Endothelial cell (in vitro differentiated cells): ENCODE results near the gene KLHL30. TPM values are rescaled to one million over a fixed set of nuclear protein-coding genes. Genes with fewer than 3 reads are reported as not detected.

Experiments
- DNase-seq: peaks from one replicate; pipeline ENCODE4 v3.0.0; 2021; ENCODE audit warnings: low spot score
- H3K27ac Mint-ChIP-seq: one replicate; pipeline ENCODE4 v1.8.0; 2021; ENCODE audit warnings: mixed read lengths, inconsistent platforms; ENCODE audit not compliant: unreplicated experiment
- H3K27me3 Mint-ChIP-seq: one replicate; pipeline ENCODE4 v1.8.0; 2021; ENCODE audit warnings: mild to moderate bottlenecking, moderate library complexity, mixed read lengths, inconsistent platforms; ENCODE audit not compliant: unreplicated experiment
- H3K36me3 Mint-ChIP-seq: one replicate; pipeline ENCODE4 v1.8.0; 2021; ENCODE audit warnings: mild to moderate bottlenecking, low read depth, mixed read lengths, inconsistent platforms; ENCODE audit not compliant: unreplicated experiment
- H3K4me1 Mint-ChIP-seq: one replicate; pipeline ENCODE4 v1.8.0; 2021; ENCODE audit warnings: mild to moderate bottlenecking, mixed read lengths, inconsistent platforms; ENCODE audit not compliant: unreplicated experiment
- H3K4me3 Mint-ChIP-seq: one replicate; pipeline ENCODE4 v1.8.0; 2021; ENCODE audit warnings: mild to moderate bottlenecking, mixed read lengths, inconsistent platforms; ENCODE audit not compliant: unreplicated experiment
- H3K9me3 Mint-ChIP-seq: one replicate; pipeline ENCODE4 v1.8.0; 2021; ENCODE audit warnings: mixed read lengths, inconsistent platforms; ENCODE audit not compliant: unreplicated experiment
- total RNA-seq: library from RNA; stranded (reverse); fragmentation: NEBNext Ultra II Directional; extraction: Animal tissue kit (Norgen Biotek cat#: 25700); gene quantifications from one replicate; pipeline ENCODE4 v1.2.1, GENCODE V29; 2021; ENCODE audit not compliant: unreplicated experiment
- TF ChIP-seq, protein P1 (sequence below): fragments of 200-600 bp; sonication (generic); IDR thresholded peaks from one replicate; pipeline ENCODE4 v1.5.0; 2021; ENCODE audit warnings: antibody characterized with exemption; ENCODE audit not compliant: unreplicated experiment

KLHL30 gene
- total RNA-seq, 1 donor from 2014 or later: not detected

DNA sequence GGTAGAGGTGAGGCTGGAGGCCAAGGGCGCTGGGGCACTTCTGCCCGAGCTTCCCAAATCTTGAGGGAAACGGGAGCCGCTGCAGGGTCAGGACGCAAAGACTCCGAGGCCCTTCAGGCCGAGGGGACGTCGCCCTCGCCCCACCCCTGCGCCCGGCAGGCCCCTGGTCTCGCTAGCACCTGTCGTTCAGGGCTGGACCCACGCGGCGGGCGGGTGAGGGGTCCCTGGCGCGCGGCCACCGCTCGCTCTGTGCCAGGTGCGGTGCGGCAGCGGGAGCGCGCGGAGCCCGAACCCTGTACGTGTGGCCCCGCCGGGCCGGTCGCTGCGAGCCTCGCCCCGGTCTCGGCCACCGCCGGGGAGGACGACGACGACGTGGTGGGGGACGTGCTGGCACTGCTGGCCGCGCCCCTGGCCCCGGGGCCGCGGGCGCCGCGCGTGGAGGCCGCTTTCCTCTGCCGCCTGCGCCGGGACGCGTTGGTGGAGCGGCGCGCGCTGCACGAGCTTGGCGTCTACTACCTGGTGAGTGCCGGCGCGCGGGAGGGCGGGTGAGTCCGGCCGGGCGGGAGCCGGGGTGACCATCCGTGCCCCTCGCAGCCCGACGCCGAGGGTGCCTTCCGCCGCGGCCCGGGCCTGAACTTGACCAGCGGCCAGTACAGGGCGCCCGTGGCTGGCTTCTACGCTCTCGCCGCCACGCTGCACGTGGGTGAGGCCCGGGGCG is 25.2 kb downstream of the KLHL30 start:
- Mint-ChIP-seq H3K27ac (no peak overlapping the region), H3K36me3 (no peaks in the 10 kb centered on the region), H3K27me3 (peaks cover 9% of the 10 kb centered on the region), H3K4me3 (no peak overlapping the region), H3K9me3 (no peaks in the 10 kb centered on the region), H3K4me1 (no peaks in the 10 kb centered on the region)
- no peak for DNase-seq
- TF ChIP-seq, protein P1, sequence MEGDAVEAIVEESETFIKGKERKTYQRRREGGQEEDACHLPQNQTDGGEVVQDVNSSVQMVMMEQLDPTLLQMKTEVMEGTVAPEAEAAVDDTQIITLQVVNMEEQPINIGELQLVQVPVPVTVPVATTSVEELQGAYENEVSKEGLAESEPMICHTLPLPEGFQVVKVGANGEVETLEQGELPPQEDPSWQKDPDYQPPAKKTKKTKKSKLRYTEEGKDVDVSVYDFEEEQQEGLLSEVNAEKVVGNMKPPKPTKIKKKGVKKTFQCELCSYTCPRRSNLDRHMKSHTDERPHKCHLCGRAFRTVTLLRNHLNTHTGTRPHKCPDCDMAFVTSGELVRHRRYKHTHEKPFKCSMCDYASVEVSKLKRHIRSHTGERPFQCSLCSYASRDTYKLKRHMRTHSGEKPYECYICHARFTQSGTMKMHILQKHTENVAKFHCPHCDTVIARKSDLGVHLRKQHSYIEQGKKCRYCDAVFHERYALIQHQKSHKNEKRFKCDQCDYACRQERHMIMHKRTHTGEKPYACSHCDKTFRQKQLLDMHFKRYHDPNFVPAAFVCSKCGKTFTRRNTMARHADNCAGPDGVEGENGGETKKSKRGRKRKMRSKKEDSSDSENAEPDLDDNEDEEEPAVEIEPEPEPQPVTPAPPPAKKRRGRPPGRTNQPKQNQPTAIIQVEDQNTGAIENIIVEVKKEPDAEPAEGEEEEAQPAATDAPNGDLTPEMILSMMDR: no peak

DNA sequence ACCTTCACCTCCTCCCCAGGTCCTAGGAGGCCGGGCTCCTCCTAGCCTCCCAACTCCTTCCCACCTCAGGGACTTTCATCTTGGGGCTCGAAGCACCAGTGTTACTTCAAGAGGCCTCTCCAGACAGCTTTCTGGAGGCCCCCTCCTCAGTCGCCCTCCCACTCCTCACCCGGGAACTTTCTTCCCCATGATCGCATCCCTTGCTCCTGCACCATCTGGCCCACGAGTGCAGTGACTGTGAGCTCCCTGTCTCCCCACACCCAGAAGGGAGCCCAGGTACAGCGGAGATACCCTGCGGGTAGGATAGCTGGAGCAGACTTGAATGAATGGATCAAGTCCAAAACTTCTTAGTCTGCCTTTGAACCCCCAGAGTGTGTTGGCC is 26.4 kb downstream of the KLHL30 start:
- Mint-ChIP-seq H3K27me3 (peaks cover 6% of the 10 kb centered on the region), H3K4me1 (no peaks in the 10 kb centered on the region), H3K36me3 (no peaks in the 10 kb centered on the region), H3K27ac (no peak overlapping the region), H3K4me3 (no peak overlapping the region), H3K9me3 (no peaks in the 10 kb centered on the region)
- TF ChIP-seq, protein P1: no peak
- no peak for DNase-seq

DNA sequence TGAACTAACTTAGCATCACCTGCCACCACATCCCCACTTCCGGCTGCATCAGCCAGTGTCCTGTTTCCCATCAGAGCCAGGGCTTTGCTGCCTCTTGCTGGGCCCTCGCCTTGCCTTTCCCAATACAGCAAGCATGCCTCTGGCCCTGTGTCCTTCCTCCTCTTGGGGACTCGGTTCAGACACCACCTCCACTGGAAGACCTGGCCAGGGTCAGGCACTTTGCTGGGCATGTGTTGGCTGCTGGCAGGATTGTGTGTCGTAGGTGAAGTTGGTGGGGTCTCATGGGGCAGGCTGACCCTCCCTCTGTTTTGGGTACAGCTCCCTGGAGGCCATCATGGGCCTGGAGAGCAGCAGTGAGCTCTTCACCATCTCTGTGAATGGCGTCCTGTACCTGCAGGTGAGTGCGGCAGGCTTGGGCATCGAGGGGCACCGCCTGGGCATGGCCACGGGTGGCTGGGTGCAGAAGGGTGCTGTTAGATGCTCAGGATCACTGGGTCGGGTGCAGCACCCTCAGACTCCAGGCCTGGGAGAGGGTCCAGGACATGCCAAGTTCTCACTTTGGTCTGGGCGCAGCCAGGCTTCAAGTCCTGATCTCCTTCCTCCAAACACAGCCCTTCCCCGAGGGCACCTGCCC is 26.9 kb downstream of the KLHL30 start:
- no peaks in the 10 kb centered on the region for H3K9me3 Mint-ChIP-seq
- TF ChIP-seq, protein P1: no peak
- no peaks in the 10 kb centered on the region for H3K4me1 Mint-ChIP-seq
- no peak overlapping the region for H3K4me3 Mint-ChIP-seq
- H3K27ac Mint-ChIP-seq: no peak overlapping the region
- DNase-seq: no peak
- H3K36me3 Mint-ChIP-seq: no peaks in the 10 kb centered on the region
- H3K27me3 Mint-ChIP-seq: peaks cover 6% of the 10 kb centered on the region

DNA sequence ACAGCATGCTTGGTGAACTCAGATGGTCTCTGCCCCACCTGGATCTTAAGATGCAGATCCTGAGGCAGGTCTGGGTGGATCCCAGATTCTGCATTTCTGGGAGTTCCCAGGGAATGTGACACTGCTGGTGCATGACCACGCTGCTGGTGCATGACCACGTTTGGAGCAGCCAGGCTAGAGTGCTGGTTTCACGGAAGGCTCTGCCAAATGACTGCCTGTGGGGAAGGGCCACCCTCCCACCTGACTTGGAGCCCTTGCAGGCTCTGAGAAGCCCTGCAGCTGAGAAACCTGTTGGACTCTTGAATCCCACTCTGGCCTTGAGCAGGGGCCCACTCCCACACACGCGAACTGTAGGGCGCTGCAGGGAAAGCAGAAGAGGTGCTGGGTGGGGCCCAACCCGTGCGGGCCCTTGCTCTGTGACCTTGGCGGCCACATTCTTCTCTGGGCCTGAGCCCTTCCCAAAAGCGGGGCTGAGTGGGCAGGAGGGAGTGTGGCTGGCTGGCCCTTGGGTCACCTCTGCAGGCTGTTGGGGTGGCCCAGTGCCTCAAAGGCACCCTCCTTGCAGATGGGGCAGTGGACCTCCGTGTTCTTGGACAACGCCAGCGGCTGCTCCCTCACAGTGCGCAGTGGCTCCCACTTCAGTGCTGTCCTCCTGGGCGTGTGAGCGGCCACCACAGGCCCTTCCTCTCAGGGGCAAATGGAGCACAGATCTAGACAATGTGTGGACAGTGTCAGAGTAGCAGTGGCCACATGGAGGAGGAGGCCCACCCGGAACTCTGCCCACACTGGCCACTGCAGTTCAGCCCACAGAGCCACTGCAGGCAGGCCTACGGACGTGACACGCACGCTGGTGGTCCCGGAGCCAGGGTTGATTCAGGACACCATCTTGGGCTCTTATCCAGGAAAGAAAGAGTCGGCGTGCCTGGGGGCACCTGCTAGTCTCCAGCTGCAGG is 28.2 kb downstream of the KLHL30 start:
- no peak overlapping the region for H3K4me3 Mint-ChIP-seq
- peaks cover 4% of the 10 kb centered on the region for H3K4me1 Mint-ChIP-seq
- H3K36me3 Mint-ChIP-seq: no peaks in the 10 kb centered on the region
- no peaks in the 10 kb centered on the region for H3K9me3 Mint-ChIP-seq
- TF ChIP-seq, protein P1: no peak
- H3K27me3 Mint-ChIP-seq: peaks cover 7% of the 10 kb centered on the region
- DNase-seq: no peak
- H3K27ac Mint-ChIP-seq: no peak overlapping the region
